Measurements from ENCODE around the gene FSD1L.

DNA sequence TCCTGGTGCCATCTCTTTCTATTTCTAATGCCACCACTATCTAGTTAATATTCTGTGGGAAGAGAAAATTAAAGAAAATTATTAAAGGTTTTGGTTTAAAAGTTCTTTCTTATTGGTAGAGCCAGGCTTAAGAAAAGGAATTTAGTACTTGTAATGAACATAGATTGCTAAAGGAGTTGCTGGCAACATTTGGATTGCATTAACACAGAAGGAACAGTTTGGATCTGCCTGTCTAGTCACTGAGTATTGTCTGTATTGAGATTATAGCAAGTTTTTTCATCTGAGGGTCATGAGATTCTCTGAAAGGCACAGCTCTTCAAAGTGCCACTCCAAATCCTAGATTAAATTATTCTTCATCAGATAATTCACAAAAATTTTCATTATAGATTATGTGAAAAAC lies 32.0 kb downstream of the FSD1L start:
- TF ChIP-seq GATA2 (IDR thresholded peaks at IDR 0.05; ENCODE audit: low read depth, low read length) (no peak), GATA3 (IDR thresholded peaks at IDR 0.05; ENCODE audit: low read depth, low read length) (no peak)
